Retinal pigment epithelial cell (primary cell): Measurements from ENCODE around the gene TMEM179B.
A peak's percentile ranks its signal among the peaks of the same experiment; 100 is the strongest.

Source experiments
- DNase-seq: peaks from one replicate; pipeline ENCODE4 v3.0.0-alpha.2; 2010; ENCODE audit warnings: low read depth
- H3K4me3 ChIP-seq: 2 replicates; pipeline ENCODE4 v1.5.1; 2011; ENCODE audit warnings: mild to moderate bottlenecking, low read length, control low read depth, moderate library complexity
- CTCF ChIP-seq: conservative IDR thresholded peaks from 2 replicates; pipeline ENCODE4 v1.5.1; 2011; ENCODE audit warnings: low read depth, low read length, control low read depth, inconsistent platforms

TMEM179B gene

GRCh38 chr11:62839050-62839945 is 52.1 kb downstream of the TMEM179B start, which contains the start of gene WDR74:
Gene WDR74 (minus strand): TSS chr11:62839590. CDS start chr11:62839570, 20 bp downstream.
- no peak for TF ChIP-seq CTCF
- peak within 1 kb of the TSS; percentile 93 for H3K4me3 ChIP-seq
- DNase-seq, result peak; percentile 75
